Mammary epithelial cell (primary cell): ENCODE results near the gene YY1AP1.

Source experiments
- EZH2 ChIP-seq: IDR thresholded peaks from 2 replicates; pipeline ENCODE4 v1.6.1; 2012; ENCODE audit warnings: low read length, inconsistent platforms, borderline replicate concordance
- TF ChIP-seq, protein P1 (sequence below), 2 donors: IDR thresholded peaks in 1 of 2; conservative IDR thresholded peaks in 1 of 2; 2 replicates each; pipeline ENCODE4 v1.5.1; 2011 to 2012; ENCODE audit warnings: inconsistent platforms in 2 of 2, low read length in 2 of 2, mild to moderate bottlenecking in 2 of 2, control low read depth in 1 of 2, low read depth in 1 of 2; ENCODE audit not compliant: insufficient read depth in 1 of 2; ENCODE audit errors: extremely low read depth in 1 of 2

- TF ChIP-seq EZH2, result no peak
- TF ChIP-seq, protein P1, sequence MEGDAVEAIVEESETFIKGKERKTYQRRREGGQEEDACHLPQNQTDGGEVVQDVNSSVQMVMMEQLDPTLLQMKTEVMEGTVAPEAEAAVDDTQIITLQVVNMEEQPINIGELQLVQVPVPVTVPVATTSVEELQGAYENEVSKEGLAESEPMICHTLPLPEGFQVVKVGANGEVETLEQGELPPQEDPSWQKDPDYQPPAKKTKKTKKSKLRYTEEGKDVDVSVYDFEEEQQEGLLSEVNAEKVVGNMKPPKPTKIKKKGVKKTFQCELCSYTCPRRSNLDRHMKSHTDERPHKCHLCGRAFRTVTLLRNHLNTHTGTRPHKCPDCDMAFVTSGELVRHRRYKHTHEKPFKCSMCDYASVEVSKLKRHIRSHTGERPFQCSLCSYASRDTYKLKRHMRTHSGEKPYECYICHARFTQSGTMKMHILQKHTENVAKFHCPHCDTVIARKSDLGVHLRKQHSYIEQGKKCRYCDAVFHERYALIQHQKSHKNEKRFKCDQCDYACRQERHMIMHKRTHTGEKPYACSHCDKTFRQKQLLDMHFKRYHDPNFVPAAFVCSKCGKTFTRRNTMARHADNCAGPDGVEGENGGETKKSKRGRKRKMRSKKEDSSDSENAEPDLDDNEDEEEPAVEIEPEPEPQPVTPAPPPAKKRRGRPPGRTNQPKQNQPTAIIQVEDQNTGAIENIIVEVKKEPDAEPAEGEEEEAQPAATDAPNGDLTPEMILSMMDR (conservative IDR thresholded peaks at IDR 0.05 in 1 of 2, IDR thresholded peaks at IDR 0.05 in 1 of 2; ENCODE audit: extremely low read depth in 1 of 2, insufficient read depth in 1 of 2, low read depth in 1 of 2, low read length in 2 of 2), result no peak
Observed at GRCh38 chr1:155623357-155623756, 65.2 kb downstream of the YY1AP1 start.
